HG03095 (cell line): ENCODE measurements around the gene SAP30L.

Experiments used
- ATAC-seq: cut with Tn5 transposase; IDR thresholded peaks from one replicate; pipeline ENCODE4 v1.9.1; 2021; ENCODE audit warnings: moderate library complexity; ENCODE audit not compliant: unreplicated experiment

Gene SAP30L, protein sequence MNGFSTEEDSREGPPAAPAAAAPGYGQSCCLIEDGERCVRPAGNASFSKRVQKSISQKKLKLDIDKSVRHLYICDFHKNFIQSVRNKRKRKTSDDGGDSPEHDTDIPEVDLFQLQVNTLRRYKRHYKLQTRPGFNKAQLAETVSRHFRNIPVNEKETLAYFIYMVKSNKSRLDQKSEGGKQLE

DNA sequence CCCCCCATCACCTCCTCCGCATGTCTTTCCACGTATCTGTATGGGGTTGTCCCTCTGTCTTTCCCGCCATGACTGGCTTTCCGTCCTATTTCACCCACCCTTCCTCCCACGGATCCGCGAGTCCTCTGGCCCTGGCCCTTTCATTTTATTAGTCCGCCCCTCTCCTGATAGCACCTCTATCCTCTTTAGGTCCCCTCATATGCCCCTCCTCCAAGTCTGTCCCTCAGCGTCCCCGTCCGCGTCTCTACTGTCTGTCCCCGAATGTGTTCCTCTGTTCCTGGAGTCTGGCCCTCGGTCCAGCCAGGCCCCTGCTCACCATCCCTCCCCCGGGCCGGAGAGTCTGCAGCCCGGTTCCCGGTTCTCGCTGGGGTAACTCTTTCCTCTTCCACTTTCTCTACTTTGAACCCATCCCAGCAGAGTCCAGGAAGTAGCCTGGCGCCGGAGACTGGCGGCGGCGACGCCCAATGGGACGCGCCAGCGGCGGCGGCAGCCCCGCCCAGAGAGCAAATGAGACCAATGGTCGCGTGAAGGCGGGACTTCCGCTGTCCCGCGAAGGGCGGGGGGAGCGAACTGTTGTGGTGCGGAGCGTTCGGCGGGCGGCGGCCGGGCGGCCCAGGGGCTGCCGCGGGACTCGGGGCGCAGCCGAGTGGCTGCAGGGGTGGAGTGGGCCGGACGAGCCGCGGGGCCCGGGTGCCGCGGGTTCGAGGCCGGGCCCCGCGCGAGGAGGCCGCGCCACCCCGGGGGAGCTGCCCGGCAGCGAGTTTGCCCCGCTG lies at the start of gene SAP30L:
SAP30L (plus strand) TSS at position 576 of the 773 bp plus-strand sequence. CDS start 608 bp downstream, outside the sequence.
- ATAC-seq, result peak; percentile 93

DNA sequence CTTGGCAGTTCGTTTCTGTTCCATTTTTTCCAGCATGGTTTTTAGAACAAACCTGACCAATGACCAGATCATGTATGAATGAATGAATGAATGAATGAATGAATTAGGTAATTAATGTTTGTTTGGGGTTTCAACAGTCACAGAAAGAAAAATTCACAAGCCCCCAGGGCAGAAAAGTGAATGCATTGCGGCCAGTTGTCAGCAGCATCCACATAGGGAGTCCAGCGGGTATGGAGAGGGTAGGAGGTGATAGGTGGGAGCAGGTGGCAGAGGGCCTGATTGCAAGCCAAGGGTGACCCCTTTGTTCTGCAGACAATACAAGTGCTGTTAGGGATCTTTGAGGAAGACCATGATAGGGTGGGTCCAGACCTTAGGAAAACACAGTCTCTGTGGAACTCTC lies 49.7 kb upstream of the SAP30L start:
- ATAC-seq, result no peak

DNA sequence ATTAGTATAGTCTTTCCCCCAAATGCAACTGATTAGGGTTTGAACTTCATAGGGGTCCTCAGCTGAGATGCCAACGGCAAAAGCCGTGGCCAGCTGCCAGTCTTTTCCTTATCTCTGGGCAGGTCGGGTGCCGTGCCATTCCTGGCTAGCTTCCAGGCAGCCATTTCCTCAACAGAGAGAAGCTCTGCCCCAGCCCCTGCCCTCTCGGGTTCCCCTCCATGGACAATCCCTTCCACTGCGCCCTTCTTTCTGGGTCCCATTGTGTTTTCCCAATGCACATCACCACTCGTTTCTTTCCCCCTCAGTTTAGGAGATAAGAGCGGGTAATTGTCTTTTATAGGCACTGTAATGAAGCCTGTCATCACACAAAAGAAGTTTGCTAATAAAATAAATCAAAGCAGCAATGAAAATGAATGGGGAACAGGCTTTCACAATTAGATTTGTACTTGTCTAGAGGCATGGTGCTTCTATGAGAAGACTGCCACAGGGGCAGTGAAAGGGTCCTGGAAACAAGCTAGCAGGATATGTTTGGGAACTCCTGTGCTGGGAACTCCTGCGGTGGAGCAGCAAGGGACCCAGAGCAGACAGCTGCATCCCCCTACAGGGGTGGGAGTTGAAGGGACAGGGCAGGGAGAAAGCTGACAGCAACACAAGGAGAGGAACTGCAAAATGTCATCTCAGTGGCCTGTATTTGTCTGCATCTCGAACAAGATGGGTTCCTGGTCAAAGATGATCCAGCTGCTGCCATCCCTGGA lies 48.0 kb upstream of the SAP30L start:
- ATAC-seq, result no peak

DNA sequence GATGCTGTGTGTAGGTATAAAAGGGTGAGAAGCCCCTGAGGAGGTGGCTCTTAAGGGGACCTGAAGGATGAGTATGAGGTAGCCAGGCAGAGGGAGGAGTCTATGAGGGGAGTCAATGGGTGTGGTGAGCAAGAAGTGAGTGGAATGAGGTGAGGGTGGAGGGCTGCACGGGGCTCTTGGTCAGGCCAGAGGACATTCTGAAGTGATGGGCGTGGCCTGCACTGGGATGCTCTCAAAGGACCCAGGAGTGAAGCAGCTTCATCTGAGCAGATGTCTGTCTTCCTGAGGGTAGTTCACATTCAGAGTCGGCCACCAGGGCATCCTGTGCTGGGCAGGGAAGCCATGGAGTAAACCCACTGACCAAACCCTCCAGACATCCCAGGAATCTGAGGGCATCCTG lies 45.1 kb upstream of the SAP30L start:
- no peak for ATAC-seq

DNA sequence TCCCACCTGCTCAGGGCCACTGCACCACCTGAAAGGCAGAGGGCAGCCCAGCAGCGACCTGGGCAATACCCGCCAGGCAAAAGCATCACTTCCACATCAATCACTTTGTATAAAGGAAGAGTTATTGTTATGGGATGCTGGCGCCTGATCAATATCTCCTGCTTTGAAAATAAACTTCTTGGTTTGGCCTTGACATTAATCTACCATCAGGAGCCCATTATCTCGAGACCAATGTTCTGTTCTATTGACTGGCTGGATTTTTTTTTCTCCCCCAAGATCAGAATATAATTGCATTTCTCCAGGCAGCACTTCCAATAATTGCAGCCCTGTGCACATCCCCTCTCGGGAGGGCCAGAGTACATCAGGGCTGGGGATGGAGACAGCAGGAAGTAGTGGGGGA lies 44.4 kb upstream of the SAP30L start:
- ATAC-seq, result no peak

DNA sequence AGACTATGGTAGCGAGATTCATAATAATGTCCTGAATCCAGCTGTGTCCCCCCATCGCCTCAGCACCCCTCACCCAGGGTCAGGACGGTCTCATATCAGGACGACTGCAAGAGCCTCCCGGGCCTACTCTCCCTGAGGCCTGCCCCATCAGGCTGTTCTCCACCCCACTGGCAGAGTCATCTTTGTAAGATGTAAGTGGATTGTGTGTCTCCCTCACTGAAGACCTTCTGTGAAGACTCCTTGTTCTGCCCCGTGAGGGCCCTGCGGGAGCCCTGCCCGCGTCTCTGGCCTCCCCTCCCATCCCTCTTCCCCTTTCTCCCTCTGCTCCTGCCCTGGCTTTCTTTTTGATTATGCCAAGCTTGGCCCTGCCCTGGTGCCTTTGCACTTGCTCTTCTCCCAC lies 43.9 kb upstream of the SAP30L start:
- no peak for ATAC-seq

DNA sequence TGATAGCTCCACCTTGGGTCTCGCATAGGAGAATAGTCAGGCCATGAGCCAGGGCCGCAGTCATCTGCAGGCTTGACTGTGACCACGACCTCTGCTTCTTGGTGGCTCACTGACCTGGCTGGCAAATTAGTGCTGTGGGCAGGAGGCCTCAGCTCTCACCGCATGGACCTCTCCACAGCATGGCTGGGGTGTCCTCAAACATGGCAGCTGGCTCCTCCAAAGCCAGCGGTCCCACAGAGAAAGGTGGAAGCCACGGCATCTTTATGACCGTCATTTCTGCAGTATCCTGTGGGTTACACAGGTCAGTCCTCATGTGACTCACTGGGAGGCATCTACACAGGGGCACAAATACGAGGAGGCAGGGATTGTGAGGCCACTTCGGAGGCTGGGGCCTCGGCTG lies 43.2 kb upstream of the SAP30L start:
- no peak for ATAC-seq

DNA sequence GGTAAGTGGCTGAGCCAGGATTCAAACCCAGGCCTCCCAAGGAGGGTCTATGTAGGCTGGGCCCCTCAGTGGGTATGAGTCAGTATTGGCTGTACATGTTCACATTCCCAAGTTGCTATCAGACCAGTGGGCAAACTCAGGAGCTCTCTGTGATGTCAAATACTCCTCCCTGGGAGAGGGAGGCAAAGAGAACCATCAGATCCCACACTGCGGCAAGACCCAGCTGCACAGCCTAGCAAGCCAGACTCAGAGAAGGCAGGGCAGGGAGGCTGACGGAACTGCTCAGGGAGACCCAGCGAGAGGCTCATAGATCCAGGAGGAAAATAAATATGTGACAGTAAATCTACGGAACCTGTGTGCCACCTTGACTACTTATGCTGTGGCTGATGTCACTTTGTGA lies 42.6 kb upstream of the SAP30L start:
- ATAC-seq, result no peak

DNA sequence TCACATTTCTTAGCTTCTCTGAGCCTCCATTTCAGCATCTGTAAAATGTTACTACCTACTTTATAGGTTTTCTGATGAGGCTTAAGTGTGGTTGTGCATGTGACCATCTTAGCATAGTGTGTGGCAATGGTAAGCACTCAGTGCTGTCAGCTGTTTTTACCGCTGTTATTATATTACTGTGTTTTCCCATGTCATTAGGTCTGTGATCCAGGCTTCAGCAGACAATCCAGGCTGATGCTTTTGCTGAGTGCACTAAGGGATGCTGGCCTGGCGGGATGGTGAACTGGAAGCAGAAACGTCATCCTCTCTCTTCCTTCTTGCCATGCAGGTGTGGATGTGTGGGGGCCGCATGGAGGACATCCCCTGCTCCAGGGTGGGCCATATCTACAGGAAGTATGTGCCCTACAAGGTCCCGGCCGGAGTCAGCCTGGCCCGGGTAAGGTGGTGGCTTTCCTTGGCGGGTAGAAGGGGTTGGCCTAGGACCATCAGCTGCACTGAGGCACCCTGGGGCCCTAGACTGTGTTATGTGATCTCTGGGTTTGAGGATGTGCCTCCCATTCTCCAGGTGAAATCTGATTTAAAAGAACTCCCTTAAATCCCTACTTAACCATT lies 41.9 kb upstream of the SAP30L start:
- ATAC-seq, result no peak

DNA sequence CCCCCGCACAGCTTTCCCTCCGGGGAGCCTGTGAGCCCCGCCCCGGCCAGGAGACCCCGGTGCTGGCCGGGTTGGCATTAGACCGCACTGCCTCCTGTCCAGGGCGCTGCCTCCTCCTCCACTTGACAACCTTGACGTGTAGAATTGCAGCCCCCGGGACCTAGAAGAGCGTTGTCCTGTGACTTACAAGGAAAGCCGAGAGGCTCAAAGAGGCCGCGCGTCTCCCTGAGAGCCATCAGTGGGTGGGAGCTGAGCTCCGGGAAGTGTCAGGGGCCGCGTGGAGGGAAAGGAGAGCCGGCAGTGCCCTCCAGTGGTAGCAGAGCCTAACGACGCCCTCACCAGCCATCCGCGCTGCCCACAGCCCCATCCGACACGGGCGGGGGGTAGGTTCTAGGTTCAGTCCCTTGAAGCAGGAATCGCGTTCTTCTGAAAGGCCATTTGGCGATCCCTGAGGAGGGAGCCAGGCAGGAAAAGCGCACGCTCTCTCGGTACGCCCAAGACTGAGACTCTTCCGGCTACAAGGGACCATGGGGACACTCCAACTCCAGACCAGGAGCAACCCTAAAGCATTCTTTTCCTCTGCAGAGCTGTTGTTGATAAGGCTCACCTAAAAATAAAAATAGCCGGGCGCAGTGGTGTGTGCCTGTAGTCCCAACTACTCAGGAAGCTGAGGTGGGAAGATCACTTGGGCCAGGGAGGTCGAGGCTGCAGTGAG lies 40.6 kb upstream of the SAP30L start:
- peak; percentile 98 for ATAC-seq

DNA sequence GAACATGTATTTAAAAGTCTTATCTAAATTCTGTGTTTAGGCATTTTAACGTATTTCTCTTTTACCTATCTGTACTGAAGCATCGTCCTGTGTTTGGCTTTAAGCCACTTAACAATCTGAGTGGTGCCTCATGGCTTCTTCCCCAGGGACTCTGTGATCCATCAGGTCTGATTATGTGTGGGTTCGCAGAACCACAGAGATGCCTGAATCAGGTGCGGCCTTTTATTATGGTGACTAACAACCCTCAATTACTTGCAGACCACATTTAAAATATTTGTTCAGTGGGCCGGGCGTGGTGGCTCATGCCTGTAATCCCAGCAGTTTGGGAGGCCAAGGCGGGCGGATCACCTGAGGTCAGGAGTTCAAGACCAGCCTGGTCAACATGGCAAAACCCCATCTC lies 39.6 kb upstream of the SAP30L start:
- no peak for ATAC-seq

DNA sequence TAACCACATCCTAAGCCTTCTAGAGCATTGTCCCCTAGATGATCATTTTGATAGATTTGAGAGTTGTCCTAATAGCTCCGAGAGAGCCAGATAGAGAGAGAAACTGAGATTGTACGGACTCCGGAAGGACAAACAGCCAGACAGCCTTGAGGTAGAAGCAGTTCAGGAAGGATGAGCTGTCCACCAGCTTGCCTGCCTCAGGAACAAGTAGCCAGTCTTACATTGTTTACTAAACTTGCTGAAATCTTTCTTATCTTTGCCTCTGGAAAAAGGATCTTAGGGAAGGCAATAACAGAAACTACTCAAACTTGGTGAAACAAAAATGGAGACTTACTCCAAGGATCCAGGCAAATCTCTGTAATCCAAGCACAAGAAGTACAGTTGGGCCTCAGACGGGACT lies 39.0 kb upstream of the SAP30L start:
- ATAC-seq, result no peak

DNA sequence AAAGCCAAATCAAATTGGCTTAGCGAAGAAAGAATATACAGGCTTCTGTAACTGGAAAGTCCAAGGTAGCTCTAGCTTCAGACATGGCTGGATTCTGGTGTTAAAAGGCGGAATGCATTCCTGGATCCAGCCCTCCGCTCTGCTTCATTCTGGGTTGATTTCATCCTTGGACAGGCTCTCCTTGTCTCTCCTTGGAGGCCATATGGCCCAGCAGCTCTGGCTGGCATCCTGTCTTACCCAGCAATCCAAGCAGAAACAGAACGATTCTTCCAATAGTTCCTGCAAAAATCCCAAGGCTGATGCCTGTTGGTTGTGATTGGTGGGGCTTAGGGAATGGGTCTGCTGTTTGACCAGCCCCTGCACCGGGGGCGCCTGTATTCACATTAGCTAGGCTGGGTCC lies 37.0 kb upstream of the SAP30L start:
- ATAC-seq, result no peak

DNA sequence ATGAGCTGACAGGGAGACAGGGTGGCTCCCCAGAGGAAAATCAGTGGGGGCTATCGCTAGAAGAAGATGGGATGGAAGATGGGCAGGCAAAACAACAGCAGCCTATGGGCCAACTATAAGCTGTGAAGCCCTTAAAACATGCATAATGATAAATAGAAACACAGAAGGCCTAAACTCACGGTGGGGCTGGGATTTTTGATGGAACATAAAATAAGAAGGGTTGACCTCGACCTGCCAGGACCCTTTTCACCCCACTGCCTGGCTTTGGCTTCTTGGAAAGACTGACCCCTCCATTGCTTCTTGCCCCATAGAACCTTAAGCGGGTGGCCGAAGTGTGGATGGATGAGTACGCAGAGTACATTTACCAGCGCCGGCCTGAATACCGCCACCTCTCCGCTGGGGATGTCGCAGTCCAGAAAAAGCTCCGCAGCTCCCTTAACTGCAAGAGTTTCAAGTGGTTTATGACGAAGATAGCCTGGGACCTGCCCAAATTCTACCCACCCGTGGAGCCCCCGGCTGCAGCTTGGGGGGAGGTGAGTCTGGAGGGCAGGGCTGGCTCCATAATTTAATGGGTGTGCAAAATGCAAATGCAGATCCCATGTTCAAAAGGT lies 36.5 kb upstream of the SAP30L start:
- no peak for ATAC-seq

DNA sequence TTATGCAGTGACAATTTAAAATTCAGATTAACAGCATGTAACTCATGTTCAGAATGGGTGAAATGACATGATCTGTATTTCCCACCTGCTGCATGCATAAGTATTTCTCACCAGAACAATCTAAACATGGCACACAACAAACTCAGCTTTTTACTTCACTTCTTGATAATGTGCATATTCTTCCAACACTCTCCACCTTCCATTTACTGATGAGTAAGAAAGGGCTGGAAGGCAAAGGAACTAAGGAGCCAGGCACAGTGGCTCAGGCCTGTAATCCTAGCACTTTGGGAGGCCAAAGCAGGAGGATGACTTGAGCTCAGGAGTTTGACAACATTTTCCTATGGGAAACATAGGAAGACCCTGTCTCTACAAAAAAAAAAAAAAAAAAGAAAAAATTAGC lies 35.8 kb upstream of the SAP30L start:
- no peak for ATAC-seq

DNA sequence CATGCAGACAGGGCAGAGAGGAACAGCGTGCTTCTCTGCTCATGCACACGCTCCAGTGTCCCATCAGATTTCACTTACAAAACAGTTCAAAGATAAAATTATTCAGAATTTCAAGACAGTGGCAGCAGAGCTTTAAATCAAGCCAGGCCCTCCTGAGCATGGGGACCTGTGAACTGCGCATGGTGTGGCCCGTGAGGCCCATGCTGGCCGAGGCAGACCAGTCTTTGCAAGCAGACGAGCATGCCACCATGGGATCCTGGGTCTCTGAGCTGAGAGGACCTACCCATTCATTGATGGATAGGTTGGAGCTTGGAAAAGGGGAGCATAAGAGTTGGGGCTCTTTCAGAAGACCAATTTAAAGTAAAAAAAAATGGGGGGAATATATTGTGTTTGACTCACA lies 35.0 kb upstream of the SAP30L start:
- no peak for ATAC-seq

DNA sequence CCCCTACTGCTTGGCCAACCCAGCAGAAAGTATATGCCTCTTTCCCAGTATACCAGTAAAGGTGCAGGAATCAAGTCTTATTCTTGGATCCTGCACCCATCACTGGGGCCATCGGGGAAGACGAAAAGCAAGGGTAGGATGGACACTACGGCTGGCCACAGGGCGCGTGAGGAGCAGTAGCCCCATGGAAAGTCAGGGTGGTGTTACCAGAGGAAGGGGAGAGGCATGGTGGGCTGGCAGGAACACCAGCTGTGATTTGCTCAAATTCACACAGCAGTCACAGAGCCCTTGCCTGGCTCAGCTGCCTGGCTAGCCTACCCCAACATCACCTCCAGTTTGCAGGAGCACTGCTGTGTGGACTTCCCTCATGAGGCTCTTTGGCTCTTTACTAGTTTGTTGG lies 34.5 kb upstream of the SAP30L start:
- ATAC-seq, result no peak

DNA sequence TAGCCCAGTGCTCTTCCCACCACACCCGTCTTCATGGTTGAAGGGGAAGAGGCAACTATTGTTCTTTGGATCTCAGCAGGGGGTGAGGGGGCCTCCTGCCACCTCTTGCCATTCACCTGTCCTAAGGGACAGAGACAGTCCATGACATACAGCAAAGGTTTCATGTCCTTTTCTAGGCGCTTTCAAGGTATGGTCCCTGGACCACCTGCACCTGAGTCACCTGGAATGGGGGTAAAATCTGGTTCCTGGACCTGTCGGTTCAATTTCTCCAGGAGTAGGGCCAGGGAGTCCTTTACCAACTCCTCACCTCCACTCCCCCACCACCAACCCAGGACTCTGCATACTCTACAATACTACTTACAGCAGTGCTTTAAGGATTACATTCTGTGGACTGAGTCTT lies 33.5 kb upstream of the SAP30L start:
- no peak for ATAC-seq

DNA sequence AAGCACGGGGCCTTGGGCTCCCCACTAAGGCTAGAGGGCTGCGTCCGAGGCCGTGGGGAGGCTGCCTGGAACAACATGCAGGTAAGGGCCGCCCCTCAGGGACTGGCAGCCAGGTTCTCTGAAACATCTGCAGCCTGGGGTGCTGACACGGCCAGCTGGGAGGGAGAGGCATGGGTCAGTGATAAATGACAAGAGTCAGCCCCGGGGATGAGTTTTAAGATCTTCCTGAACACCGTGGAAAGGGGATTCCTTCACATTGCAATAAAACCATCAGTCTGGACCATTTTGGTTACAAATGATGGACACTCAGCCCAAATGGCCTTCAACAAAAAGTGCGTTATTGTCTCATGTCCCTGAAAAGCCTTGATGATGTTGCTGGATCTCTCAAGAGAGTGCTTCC lies 32.9 kb upstream of the SAP30L start:
- no peak for ATAC-seq

DNA sequence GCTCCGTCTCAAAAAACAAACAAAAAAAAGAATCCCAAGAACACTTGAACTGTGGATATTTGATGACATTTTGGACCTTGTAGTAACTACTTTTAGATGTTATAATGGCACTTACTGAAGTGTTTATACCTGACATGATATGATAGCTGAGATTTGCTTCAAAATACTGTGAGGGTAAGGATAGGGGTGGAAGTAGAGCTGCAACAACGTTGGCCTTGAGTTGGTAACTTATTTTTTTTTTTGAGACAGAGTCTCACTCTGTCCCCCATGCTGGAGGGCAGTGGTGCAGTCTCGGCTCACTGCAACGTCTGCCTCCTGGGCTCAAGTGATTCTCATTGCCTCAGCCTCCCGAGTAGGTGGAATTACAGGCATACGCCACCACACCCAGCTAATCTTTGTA lies 30.7 kb upstream of the SAP30L start:
- no peak for ATAC-seq
